HG03139 (cell line): ENCODE results near the gene KCNK7.
"Not testable (repeated sequence)": the region's sequence is repeated elsewhere in the genome, so short reads cannot be mapped to it uniquely, and the experiment has no call there.

Experiments
- ATAC-seq: cut with Tn5 transposase; IDR thresholded peaks from one replicate; pipeline ENCODE4 v1.9.1; 2021; ENCODE audit not compliant: unreplicated experiment

Gene KCNK7, protein sequence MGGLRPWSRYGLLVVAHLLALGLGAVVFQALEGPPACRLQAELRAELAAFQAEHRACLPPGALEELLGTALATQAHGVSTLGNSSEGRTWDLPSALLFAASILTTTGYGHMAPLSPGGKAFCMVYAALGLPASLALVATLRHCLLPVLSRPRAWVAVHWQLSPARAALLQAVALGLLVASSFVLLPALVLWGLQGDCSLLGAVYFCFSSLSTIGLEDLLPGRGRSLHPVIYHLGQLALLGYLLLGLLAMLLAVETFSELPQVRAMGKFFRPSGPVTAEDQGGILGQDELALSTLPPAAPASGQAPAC

DNA sequence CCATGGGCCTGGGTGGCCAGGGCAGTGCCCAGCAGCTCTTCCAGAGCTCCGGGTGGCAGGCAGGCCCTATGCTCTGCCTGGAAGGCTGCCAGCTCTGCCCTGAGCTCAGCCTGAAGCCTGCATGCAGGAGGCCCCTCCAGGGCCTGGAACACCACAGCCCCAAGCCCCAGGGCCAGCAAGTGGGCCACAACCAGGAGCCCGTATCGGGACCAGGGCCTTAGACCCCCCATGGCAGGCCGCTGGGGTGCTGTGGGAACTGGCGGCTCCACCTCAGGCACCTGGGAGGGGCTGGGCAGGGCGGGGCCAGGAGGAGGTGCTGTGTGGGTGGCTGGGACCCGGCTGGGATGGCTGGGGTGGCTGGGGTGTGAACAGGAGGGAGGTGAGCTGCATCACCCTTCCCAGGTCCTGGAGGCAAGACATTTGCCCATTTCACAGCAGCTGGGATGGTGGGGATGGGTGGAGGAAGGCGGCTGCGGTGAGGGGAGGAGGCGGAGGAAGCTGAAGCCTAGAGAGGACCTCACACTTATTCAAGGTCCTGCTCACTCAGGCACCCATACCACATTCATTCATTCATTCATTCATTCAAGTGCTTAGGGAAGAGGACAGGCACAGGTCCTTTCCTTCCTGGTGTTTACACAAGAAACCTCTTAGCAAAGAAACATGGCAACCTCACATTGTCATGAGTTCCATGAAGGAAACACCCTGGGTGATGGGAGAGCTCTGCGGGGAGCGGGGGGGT is at the start of gene KCNK7:
KCNK7 (minus strand) TSS at position 258 of the 739 bp plus-strand sequence; CDS start at position 230, 28 bp downstream.
- ATAC-seq, result no peak

DNA sequence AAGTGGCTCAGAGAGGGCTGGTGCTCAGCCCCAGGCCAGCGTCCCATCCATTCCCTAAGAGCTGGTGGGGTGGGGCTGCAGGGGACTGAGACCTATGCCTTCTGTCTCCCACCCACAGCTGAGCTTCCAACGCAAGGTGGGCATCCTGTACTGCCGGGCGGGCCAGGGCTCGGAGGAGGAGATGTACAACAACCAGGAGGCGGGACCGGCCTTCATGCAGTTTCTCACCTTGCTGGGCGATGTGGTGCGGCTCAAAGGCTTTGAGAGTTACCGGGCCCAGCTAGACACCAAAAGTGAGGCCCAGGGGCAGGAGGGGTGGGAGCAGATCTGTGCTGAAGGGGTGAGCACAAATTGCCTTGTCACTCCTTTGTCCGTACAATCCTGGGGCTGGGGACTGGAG is 49.2 kb upstream of the KCNK7 start:
- ATAC-seq, result no peak

DNA sequence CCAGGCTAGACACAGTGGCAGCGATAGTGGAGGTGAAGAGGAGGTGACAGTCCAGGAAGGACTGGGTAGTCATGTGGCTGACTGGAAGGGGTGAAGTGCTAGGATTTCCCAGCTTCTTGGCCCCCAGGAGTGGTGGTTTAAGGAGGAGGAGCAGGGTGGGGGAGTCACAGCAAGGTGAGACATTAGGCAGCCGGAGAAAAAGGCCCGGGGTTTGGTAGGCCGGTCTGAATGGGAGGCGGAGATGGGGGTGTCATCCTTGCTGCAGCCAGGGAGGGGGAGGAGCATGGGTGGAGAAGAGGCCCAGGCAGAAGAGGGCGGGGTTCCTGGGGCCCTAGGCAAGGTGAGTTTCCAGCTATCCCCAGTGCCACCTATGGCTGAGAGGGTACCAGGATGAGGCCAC is 48.4 kb upstream of the KCNK7 start:
- ATAC-seq, result no peak

DNA sequence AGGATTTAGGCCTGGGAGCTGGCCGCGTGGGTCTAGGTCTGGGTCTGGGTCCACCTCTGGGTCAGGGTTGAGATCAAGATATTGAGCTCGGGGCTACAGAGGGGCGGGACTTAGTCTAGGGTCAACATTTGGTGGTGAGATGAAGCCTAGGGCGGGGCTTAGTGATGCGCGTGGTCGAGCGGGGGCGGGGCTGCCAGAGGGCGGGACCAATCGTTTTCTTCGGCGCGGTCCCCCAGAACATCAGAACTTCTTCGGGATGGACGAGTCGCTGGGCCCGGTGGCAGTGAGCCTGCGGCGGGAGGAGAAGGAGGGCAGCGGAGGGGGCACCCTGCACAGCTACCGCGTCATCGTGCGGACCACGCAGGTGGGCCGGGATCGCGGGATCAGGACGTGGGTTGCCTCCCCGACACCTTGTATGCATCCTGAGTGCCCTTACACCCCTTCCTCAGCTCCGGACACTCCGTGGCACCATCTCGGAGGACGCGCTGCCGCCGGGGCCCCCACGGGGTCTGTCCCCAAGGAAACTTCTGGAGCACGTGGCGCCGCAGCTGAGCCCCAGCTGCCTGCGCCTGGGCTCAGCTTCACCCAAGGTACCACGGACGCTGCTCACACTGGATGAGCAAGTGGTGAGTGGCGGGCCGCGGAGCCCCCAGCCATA is 46.5 kb upstream of the KCNK7 start:
- ATAC-seq, result no peak

DNA sequence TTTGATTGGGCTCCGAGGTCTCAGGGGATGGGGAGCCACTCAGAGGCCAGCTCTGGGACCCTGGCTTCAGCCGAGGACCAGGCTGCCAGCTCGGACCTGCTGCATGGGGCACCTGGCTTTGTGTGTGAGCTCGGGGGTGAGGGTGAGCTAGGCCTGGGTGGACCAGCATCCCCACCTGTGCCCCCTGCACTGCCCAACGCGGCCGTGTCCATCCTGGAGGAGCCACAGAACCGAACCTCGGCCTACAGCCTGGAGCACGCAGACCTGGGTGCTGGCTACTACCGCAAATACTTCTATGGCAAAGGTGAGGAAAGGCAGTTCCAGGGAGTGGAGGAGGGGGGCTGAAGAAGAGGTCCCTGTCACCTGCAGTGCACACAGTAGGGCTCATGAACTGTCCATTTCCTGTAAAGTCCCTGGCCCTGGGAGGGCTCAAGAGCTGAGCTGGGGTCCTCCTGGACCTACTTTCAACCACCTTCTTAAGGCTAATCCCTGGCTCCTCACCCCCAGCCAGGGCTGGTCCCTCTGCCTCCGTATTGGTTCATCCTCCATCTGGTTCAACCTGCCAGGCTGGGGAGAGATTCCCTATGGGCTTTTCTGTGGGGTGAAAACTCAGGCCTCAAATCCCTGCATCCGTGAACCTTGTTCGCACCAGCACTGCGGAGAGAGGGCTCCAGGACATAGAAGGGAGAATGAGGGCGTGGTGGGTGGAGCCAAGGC is 45.9 kb upstream of the KCNK7 start:
- no peak for ATAC-seq

DNA sequence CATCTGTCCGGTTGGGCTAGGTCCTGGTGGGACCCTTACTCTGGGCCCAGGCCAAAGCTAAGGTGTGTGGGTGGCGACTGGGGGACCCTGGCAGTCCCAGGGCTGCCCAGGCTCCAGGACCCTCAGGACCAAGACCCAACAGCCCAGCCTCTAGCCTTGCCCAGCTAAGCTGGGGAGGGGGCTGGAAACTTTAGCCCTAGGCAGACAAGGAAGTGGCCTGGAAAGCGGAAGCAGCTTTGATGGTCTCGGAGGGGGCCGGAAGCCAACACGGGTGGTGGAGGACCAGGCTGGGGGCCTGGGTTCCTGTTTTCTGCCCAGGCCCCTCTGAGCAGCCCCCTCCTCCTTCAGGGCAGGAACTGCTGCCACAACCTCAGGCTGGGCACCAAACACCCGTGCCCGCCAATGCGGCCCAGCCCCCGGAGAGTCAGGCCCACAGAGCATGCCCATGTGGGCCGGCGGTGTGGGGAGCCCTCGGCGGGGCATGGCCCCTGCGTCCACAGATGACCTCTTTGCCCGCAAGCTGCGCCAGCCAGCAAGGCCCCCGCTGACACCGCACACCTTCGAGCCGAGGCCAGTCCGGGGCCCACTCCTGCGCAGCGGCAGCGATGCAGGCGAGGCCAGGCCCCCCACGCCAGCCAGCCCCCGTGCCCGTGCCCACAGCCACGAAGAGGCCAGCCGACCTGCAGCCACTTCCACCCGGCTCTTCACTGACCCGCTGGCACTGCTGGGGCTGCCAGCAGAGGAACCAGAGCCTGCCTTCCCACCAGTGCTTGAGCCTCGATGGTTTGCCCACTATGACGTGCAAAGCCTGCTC is 45.1 kb upstream of the KCNK7 start:
- ATAC-seq, result peak; percentile 15

DNA sequence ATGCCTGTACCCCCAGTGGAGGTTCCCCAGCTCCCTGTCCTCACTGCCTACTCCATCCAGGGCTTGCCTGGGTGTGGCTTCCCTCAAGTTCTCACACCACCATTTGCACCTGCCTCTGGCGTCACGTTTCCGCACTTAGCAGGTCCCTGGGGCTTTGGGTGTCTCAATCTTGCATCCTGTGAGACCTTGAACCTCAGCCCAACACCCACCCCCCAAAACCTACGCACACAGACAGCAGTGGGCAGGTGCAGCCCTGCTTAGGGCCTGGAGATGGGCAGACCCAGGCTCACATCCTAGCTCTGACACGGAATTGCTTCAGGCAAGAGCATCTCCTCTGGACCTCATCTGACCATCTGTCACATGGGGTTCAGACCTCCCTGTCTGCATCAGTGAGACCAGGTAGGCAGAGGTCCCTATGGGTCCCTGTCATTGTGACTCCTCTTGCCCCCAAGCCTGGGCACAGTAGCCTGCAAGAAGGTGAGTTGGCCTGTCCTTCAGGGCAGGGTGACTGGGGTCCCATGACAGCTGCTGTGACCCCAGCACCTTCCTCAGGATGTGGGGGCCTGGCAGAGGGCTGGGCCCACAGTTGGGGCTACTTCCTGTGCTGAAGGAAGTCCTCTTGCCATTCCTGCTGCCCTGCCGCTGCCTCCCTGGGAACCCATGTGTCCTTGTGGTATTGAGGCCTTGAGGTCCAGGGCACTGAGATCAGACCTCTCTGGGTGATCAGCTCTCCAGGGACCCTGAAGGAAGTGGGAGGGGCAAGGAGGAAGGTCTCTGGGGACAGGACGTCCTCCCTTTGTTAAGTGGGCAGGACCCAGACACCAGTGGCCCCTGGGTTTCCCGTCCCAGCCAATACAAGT is 44.3 kb upstream of the KCNK7 start:
- ATAC-seq, result peak; percentile 28

DNA sequence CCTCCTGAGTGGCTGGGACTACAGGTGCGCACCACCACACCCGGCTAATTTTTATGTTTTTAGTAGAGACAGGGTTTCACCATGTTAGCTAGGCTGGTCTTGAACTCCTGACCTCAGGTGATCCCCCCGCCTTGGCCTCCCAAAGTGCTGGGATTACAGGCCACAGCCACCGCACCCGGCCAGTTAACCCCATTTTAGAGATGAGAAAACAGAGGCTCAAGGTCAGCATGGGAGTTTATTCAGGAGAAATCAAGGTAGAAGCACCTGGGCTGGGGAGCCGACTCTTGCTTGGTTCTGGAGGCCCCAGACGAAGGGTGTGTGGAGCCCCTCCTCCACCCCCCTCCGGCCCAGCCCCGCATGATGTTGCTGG is 43.6 kb upstream of the KCNK7 start:
- not testable (repeated sequence) for ATAC-seq

DNA sequence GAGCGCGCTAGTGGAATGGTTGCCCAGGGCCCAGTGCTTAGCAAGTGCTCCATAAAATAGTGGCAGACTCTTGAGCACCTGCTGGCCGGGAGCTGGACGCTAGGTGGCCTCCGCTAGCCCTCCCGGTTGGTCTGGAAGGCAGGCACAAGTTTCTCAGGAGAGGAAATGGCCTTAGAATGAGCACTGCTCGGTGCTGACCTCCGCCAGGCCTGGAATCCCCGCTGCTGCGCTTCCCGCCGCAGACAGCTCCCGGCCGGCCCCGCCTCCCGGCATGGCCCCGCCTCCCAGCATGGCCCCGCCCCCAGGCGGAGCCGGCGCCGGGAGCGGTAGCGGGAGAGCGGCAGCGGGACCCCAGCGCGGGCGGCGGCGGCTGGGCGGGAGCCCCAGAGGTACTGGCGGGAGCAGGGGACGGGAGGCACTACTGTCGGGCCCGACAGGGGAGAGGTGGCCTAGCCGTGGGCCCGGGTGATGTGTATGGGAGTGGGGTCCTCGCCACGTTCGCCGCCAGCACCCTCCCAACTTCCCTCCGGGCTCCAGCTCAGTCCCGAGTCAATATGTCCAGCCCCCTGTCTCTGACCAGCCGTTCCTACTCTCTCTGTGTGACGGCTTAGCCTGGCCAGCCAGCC is 42.3 kb upstream of the KCNK7 start, which contains the start of gene SIPA1:
SIPA1 (plus strand) TSS at position 308 of the 626 bp plus-strand sequence. CDS start 2,821 bp downstream, outside the sequence.
- no peak for ATAC-seq

DNA sequence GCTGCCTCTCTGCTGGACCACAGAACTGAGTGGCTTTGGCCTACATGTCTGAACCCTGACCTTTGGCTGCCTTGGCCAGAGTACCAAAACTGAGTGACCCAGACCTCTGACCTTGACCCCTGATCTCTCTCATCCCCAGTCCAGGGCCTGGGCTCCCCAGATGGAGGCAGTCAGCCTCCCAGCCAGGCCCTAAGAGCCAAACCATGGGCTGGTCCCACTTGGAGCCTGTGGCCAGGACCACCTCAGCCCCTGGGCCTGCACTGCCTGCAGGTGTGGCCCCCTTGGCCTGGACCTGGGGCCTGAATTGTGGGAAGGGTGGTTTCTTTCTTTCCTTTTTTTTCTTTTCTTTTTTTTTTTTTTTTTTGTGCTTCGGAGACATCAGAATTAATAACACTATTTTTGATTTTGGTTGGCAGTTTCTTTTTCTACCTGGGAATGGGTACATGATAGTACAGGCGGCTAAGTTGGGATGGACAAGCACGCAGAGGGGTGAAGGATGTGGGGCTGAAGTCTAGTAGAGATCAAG is 41.5 kb upstream of the KCNK7 start:
- ATAC-seq, result no peak

DNA sequence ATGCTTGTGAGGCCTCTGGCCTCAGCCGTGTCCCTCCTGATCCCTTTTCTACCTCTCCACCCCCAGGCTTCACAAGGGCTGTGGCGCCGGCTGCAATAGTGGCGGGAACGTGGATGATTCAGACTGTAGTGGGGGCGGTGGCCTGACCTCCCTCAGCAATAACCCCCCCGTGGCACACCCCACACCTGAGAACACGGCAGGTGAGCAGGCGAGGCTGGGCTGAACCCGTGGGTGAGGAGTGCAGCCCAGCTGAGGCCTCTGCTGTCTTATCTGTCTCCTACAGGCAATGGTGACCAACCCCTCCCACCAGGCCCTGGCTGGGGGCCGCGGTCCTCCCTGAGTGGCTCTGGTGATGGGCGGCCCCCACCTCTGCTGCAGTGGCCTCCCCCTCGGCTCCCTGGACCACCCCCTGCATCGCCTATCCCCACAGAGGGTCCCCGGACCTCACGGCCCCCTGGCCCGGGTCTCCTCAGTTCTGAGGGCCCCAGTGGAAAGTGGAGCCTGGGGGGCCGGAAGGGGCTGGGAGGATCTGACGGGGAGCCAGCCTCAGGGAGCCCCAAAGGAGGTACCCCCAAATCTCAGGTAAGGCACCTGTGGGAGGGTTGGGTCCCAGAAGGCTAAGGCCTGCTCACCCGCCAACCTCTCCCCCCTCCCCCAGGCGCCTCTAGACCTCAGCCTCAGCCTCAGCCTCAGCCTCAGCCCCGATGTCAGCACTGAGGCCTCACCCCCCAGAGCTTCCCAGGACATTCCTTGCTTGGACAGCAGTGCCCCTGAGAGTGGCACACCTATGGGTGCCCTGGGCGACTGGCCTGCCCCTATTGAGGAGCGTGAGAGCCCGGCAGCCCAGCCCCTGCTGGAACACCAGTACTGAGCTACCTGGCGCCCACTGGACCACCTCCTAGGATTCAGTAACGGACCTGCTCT is 40.8 kb upstream of the KCNK7 start:
- ATAC-seq, result no peak

DNA sequence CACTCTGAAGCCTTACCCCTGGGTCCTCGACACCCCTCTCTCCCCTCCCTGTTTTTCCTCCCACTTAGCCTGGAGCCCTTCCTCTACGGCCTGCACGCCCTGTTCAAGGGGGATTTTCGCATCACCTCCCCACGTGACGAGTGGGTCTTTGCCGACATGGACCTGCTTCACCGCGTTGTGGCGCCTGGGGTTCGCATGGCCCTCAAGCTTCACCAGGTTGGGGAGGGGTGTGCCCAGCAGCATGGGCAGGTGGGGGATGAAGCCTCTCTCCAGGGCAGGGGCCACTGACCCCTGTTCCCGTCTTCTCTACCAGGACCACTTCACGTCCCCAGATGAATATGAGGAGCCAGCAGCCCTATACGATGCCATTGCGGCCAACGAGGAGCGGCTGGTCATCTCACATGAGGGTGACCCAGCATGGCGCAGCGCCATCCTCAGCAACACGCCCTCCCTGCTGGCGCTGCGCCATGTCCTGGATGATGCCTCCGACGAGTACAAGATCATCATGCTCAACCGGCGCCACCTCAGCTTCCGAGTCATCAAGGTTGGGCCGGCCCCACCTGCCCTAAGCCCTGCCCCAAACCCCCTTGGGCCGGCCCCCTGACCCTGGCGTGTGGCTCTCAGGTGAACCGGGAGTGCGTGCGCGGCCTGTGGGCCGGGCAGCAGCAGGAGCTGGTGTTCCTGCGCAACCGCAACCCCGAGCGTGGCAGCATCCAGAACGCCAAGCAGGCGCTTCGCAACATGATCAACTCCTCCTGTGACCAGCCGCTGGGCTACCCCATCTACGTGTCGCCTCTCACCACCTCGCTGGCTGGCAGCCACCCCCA is 39.5 kb upstream of the KCNK7 start:
- no peak for ATAC-seq

DNA sequence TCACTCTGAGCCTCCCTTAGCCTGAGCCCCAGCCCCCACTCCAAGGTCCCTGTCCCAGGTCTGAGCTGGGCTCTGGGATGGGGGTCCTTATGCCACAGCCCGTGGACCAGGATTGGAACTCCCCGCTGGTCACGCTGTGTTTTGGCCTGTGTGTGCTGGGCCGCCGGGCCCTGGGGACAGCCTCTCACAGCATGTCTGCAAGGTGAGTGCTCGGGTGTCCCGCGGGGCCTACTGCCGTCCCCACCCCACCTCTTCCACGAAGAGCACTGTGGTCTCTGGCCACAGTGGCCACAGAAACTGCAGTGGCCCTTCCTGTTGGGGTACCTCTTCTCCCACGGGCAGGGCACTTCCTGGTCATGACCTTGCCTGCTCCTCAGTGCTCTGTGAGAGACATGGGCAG is 38.8 kb upstream of the KCNK7 start:
- no peak for ATAC-seq

DNA sequence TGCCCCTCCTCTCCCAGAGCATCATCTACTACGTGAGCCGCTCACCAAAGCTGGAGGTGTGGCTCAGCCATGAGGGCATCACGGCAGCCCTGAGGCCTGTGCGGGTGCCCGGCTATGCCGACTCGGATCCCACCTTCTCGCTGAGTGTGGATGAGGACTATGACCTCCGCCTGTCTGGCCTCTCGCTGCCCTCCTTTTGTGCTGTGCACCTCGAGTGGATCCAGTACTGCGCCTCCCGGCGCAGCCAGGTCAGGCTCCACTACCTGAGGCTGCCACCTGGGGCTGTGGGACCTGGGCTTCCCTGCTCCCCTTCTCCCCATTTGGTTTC is 38.5 kb upstream of the KCNK7 start:
- no peak for ATAC-seq

DNA sequence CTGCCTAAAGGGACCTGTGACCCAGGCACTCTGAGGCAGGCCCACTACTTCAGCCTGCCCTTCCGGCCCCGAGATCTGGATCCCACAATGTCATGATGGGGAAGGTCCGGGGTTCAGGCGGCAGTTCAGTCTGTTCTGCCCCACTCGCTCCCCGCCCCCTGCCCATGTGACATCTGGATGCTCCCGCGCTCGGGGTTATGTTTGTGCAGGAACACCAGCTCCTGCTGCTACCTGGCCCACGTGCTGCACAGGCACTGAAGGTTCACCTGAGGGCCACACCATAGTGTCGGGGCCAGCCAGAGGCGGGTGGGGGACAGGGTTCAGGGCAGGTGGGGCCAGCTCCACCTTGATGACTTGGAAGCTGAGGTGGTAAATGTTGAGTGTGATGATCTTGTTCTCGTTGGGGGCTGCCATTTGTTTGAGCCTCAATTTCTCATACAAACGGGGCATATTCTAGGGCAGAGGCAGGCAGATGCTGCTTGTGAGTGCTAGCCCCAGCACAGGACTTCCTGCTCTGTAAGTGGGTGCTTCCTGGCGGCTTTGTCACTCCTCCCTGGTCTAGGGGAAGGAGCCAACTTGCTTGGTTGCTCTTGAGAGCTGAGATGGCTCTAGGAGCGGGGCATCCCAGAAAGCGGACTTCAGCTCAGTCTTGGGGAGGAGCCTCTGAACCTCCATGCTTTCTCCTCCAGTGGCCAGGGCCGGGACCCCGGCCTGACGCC is 37.9 kb upstream of the KCNK7 start:
- ATAC-seq, result no peak

DNA sequence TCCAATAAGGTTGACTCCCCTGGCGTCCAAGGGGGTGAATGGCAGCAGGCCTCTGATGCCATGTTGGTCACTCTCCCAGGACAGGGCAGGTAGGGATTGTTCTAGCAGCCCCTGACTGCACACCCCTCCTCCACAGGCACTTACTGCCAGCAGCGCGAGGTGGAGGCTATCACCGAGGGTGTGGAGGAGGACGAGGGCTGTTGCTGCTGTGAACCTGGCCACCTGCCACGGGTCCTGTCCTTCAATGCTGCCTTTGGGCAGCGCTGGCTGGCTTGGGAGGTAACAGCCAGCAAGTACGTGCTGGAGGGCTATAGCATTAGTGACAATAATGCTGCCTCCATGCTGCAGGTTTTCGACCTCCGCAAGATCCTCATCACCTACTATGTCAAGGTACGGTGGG is 34.6 kb upstream of the KCNK7 start:
- ATAC-seq, result no peak
